ENCODE measurements around the gene PLD1.

- TF ChIP-seq EZH2 (IDR thresholded peaks at IDR 0.05) (no peak), CTCF (IDR thresholded peaks at IDR 0.05) (no peak), EZH2phosphoT487 (IDR thresholded peaks at IDR 0.05) (no peak)
These were observed 11.6 kb upstream of the PLD1 start for GRCh38 chr3:171821778-171822358.
